ENCODE results near the gene TLR2.

DNA sequence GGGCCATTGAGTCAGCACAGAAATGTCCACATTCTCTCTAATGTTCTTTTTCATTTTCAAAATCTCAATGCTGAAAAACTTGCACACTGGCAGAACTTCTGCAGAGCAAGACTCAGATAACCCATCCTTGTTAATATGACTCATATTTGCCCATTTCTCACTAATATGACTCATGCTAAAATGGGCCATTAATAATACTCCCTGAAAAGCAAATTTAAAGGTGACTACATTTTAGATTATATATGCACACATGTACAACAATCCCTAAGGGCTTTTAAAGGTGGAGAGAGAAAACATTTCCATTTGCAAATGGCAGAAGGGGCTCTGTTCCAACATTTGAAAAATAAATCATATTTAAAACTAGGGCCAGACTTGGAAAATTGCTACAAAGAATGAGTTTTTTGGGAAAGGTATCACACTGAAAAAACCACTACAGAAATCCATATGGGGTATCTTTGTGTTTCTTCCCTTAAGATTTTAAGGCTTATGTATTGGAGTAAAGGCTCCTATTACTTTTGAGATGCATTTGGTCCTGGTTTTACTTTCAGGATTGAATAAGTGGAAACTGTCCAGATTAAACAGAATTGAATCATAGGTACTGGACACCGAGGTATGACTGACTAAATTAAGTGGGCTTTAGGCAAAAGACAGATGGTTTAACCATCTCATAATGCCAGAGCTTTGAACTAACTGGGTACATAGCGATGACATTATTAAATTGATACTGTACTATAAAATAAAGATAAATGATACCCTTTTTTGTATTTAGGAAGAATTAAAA is 30.0 kb downstream of the TLR2 start:
- TF ChIP-seq, protein P1, sequence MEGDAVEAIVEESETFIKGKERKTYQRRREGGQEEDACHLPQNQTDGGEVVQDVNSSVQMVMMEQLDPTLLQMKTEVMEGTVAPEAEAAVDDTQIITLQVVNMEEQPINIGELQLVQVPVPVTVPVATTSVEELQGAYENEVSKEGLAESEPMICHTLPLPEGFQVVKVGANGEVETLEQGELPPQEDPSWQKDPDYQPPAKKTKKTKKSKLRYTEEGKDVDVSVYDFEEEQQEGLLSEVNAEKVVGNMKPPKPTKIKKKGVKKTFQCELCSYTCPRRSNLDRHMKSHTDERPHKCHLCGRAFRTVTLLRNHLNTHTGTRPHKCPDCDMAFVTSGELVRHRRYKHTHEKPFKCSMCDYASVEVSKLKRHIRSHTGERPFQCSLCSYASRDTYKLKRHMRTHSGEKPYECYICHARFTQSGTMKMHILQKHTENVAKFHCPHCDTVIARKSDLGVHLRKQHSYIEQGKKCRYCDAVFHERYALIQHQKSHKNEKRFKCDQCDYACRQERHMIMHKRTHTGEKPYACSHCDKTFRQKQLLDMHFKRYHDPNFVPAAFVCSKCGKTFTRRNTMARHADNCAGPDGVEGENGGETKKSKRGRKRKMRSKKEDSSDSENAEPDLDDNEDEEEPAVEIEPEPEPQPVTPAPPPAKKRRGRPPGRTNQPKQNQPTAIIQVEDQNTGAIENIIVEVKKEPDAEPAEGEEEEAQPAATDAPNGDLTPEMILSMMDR (IDR thresholded peaks at IDR 0.05) = no peak
- no peak for TF ChIP-seq POLR2A (IDR thresholded peaks at IDR 0.05)
